T-helper 2 cell treated with Interferon-gamma antibody and Interleukin-4, amounts not matched to agents 100 ng/mL and 5 ng/mL, for 36 hours (primary cell): Measurements from ENCODE around the gene MYO1D. TPM values are rescaled to one million over a fixed set of nuclear protein-coding genes. Genes with fewer than 3 reads are reported as not detected.
"Not testable (repeated sequence)": the region's sequence is repeated elsewhere in the genome, so short reads cannot be mapped to it uniquely, and the experiment has no call there.

Experiments used
- intact Hi-C: fragments of 100-400 bp; cut with micrococcal nuclease; formaldehyde crosslinking; loops from one replicate; pipeline ENCODE4 v1.15.1; 2023
- total RNA-seq: library from RNA; stranded (reverse); gene quantifications from 2 replicates; pipeline ENCODE4 v1.2.3, GENCODE V29; 2022

The MYO1D gene
- total RNA-seq, 1 donor from 2014 or later = 9.3 TPM

GRCh38 chr17:32483451-32484019 is 393.4 kb downstream of the MYO1D start:
- intact Hi-C loops = loop anchor here (1.0 to 10.0 kb wide), 2 partner anchors 71 to 126 kb away; no protein-coding TSS in a partner anchor

- intact Hi-C loops = loop anchor here (1.0 to 10.0 kb wide), 2 partner anchors 72 to 127 kb away; no protein-coding TSS in a partner anchor
These were observed 394.2 kb downstream of the MYO1D start for GRCh38 chr17:32482568-32483320.

- intact Hi-C loops = loop anchor here (10.0 kb wide), 1 partner anchor 74 kb away; no protein-coding TSS in a partner anchor
These were observed 395.7 kb downstream of the MYO1D start for GRCh38 chr17:32481193-32481592.

GRCh38 chr17:32479074-32479617 is 397.8 kb downstream of the MYO1D start:
- intact Hi-C loops = no loop called here

GRCh38 chr17:32477220-32477619 is 399.7 kb downstream of the MYO1D start:
- intact Hi-C loops = no loop called here

DNA sequence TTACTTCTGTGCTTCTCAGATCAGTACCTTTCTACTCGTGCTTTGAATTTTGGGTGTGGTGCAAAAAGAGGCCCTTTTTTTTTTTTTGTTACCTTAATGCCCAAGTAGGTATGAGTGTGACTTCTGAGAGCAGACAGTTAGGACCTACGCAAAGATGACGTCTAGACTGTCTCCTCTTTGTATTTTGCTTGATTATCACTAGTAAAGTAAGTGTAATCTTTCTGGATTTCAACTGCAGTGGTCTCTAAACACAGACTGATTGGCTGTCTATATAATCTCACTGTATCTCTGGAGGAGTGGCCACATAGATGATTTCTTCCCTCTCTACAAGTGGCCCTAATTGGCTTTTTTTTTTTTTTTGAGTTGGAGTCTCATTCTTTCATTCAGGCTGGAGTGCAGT is 401.7 kb downstream of the MYO1D start:
- intact Hi-C loops = no loop called here

DNA sequence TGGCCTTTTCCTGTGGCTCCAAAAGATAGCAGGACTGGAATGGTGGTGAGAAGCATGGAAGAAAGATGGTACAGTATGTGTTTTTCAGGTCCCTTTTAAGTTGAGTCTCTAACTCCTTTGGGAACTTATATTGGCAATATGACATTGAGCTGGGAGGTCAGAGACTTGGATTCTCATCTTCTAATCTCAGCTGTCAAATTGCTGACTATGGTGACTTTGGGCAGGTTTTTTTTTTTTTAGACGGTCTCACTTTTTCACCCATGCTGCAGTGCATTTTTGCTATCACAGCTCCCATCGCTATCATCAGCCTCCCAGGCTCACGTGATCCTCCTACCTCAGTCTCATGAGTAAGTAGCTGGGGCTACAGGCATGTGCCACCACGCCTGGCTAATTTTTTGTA is 405.3 kb downstream of the MYO1D start:
- intact Hi-C loops = no loop called here

GRCh38 chr17:32470405-32471167 is 406.3 kb downstream of the MYO1D start:
- intact Hi-C loops = no loop called here

DNA sequence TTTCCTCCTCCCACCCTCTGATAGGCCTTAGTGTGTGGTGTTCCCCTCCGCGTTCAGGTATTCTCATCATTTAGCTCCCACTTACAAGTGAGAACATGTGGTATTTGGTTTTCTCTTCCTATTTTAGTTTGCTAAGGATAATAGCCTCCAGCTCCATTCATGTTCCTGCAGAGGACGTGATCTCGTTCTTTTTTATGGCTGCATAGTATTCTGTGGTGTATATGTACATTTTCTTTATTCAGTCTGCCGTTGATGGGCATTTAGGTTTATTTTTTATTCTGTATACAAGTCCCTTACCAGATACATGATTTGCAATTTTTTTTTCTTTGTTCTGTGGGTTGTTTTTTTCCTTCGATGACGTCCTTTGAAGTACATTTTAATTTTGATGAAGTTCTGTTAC is 409.0 kb downstream of the MYO1D start:
- intact Hi-C loops = no loop called here

GRCh38 chr17:32464374-32464773 is 412.6 kb downstream of the MYO1D start:
- intact Hi-C loops = no loop called here

GRCh38 chr17:32463304-32463703 is 413.6 kb downstream of the MYO1D start:
- intact Hi-C loops = no loop called here

- intact Hi-C loops = loop anchor here (1.0 kb wide), 2 partner anchors 147 to 293 kb away; no protein-coding TSS in a partner anchor
These were observed 414.9 kb downstream of the MYO1D start for GRCh38 chr17:32461853-32462617.

DNA sequence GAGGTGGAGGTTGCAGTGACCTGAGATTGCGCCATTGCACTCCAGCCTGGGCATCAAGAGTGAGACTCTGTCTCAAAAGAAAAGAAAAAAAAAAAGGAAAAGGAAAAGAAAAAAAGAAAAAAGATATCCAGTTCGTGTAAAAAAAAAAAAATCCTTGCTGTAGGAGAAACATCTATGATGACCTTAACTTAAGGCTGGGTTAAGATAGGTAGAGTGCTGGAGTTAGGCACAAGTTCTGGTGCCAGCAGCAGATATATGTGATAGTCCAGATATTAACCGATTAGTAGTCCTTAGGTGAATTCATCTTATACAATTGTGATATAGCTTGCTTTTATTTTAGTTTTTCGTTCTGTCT is 415.4 kb downstream of the MYO1D start:
- intact Hi-C loops = no loop called here

DNA sequence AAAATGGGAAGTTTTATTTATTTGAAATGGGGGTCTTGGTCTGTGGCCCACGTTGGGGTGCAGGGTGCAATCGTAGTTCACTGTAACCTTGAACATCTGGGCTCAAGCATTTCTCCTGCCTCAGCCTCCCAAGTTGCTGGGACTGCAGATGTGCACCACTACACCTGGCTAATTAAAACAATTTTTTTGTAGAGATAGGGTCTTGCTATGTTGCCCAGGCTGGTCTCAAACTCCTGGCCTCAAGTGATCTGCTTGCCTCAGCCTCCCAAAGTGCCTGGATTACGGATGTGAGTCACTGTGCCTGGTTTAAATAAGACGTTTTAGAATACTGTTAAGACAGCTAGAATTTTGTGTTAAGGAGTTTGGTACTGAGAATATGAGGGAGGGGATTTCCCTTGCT is 416.9 kb downstream of the MYO1D start:
- intact Hi-C loops = no loop called here

DNA sequence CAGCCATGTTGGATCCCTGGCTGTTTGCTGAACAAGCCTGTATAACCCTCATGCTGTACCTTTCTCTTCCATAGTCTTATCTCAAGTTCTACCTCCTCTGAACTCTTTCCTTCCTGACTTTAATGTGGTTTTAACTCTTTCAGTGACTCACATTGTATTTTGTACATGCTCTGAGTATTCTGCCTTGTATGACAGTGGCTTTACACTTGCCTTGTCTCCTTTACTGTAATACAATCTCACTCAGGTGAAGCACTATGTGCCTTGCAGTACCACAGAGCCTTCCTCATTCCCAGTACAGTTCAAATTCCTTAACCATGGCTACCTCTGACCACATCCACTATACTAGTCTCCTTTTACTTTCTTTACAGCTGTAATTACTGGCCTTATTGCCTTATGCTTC is 418.6 kb downstream of the MYO1D start:
- intact Hi-C loops = loop anchor here (2.0 kb wide), 1 partner anchor 14 kb away; the partner anchor contains the start of gene PSMD11

DNA sequence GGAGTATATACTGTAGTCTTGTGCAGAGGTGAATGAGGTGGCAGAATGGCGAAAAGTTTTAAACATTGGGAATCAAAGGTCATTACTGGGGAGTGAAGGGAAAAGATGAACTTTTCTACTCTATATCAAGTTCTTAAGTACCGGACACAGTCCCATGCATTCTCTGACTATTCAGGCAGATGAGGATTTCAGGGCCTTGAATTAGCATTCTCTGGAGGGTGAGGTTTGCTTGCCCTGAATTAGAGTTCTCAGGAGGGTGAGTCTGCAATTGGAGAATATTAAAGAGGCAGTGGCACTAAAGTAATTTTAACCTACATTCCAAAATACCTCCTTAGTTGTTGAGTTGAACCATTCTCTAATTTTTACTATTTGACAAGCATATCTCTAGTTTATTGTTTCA is 423.6 kb downstream of the MYO1D start:
- intact Hi-C loops = no loop called here

GRCh38 chr17:32452281-32452680 is 424.6 kb downstream of the MYO1D start:
- intact Hi-C loops = no loop called here

- intact Hi-C loops = no loop called here
These were observed 425.0 kb downstream of the MYO1D start for GRCh38 chr17:32451879-32452278.

DNA sequence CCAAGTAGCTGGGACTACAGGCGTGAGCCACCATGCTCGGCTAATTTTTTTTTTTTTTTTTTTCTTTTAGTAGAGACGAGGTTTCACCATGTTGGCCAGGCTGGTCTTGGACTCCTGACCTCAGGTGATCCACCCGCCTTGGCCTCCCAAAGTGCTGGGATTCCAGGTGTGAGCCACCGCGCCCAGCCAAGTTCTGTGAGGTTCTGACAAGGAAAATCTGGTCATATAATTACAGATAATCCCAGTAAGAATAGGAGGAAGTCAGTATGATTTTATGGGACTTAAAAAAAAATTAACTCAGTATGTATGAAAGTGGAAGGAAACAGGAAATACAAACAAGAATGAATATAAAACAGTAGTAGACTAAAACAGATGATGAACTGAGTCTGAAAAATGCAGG is 426.5 kb downstream of the MYO1D start:
- intact Hi-C loops = not testable (repeated sequence)

DNA sequence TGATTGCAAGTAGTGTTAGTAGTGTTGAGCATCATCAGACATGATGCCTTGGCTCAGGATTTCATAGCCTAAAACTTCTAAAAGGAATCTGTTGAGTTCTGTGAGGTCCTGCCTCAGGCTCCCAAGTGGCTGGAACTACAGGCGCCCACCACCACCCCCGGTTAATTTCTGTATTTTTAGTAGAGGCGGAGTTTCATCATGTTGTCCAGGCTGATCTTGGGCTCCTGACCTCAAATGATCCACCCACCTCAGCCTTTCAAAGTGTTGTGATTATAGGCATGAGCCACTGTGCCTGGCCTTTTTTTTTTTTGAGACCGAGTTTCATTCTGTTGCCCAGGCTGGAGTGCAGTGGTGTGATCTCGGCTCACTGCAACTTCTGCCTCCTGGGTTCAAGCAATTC is 427.0 kb downstream of the MYO1D start:
- intact Hi-C loops = no loop called here

- intact Hi-C loops = no loop called here
These were observed 430.0 kb downstream of the MYO1D start for GRCh38 chr17:32446949-32447348.
